K562 (cell line): ENCODE data around the gene ADK. TPM values are rescaled to one million over a fixed set of nuclear protein-coding genes. Genes with fewer than 3 reads are reported as not detected.
A peak's percentile ranks its signal among the peaks of the same experiment; 100 is the strongest.
"Not testable (repeated sequence)": the region's sequence is repeated elsewhere in the genome, so short reads cannot be mapped to it uniquely, and the experiment has no call there.

ENCODE experiments used
- ATAC-seq: fragments of 200-7000 bp; cut with Tn5 transposase; 3 replicates; pipeline ENCODE4 v1.9.1; 2020; ENCODE audit warnings: moderate library complexity
- BruUV-seq: library from RNA; stranded (reverse); fragments of 400-500 nt; replicated peaks from 2 replicates; lab custom pipeline; 2021; lab: Mats Ljungman, UMichigan
- CTCF ChIA-PET: fragments of 300-600 bp; formaldehyde crosslinking; extraction: SDS; loops from one replicate; lab custom pipeline; 2021; ENCODE audit warnings: low intra/inter-chr PET ratio; lab: Yijun Ruan, JAX
- POLR2A ChIA-PET: fragments of 300-600, 350-650 bp; sonication (Branson Sonifier 250); formaldehyde crosslinking; extraction: SDS; loops from one replicate; lab custom pipeline; 2021; ENCODE audit warnings: antibody characterized with exemption, inconsistent platforms; lab: Yijun Ruan, JAX
- DNase-seq, 4 experiments: peaks; one replicate each; pipeline versions ENCODE4 v3.0.0 to v3.0.0-alpha.2; 2011 to 2018; ENCODE audit warnings: low spot score in 3 of 4, mixed read lengths in 3 of 4; ENCODE audit errors: extremely low read depth in 1 of 4
- FAIRE-seq: peaks from 2 replicates; lab custom pipeline; 2011; peaks lifted over from hg19 to GRCh38; lab: Jason Lieb, UNC
- H2AFZ ChIP-seq: 2 replicates; pipeline ENCODE4 v1.6.0; 2011; ENCODE audit warnings: low read depth, low read length, control low read depth, inconsistent platforms
- H3K27ac ChIP-seq: fragments of 200-600 bp; 3 replicates; pipeline ENCODE4 v1.8.0; 2011; ENCODE audit warnings: low read depth, mild to moderate bottlenecking, control low read depth, inconsistent platforms, low read length, moderate library complexity, mixed read lengths; ENCODE audit errors: extremely low read depth
- H3K27me3 ChIP-seq, 2 experiments: fragments of 300-600 bp in 1 of 2; 2 replicates in 1 of 2; 3 replicates in 1 of 2; pipeline versions ENCODE4 v1.6.0 to v1.8.0; 2011; ENCODE audit warnings: inconsistent platforms in 2 of 2, low read length in 2 of 2, mild to moderate bottlenecking in 1 of 2, mixed read lengths in 1 of 2, moderate library complexity in 1 of 2; ENCODE audit not compliant: control insufficient read depth in 2 of 2, insufficient read depth in 2 of 2
- H3K36me3 ChIP-seq: fragments of 300-600 bp; 3 replicates; pipeline ENCODE4 v1.8.0; 2011; ENCODE audit warnings: mild to moderate bottlenecking, low read length, inconsistent platforms; ENCODE audit not compliant: control insufficient read depth, insufficient read depth
- H3K4me1 ChIP-seq, 2 experiments: fragments of 200-600 bp in 1 of 2; replicated peaks in 1 of 2; 2 replicates in 1 of 2; 3 replicates in 1 of 2; pipeline versions ENCODE4 v1.5.1 to v1.8.0; 2011; ENCODE audit warnings: inconsistent platforms in 2 of 2, low read length in 2 of 2, mild to moderate bottlenecking in 1 of 2, mixed read lengths in 1 of 2, moderate library complexity in 1 of 2; ENCODE audit not compliant: control insufficient read depth in 2 of 2, insufficient read depth in 2 of 2
- H3K4me2 ChIP-seq: 2 replicates; pipeline ENCODE4 v1.6.1; 2011; ENCODE audit warnings: low read length, control low read depth, inconsistent platforms, mixed read lengths; ENCODE audit not compliant: insufficient read depth
- H3K4me3 ChIP-seq: fragments of 200-600 bp; sonication (generic), shearing (Covaris generic); 2 replicates; pipeline ENCODE4 v1.5.1; 2016; ENCODE audit warnings: control low read depth, inconsistent platforms
- H3K79me2 ChIP-seq: fragments of 200-600 bp; 3 replicates; pipeline ENCODE4 v1.8.0; 2011; ENCODE audit warnings: low read length, inconsistent platforms; ENCODE audit not compliant: control insufficient read depth, insufficient read depth
- H3K9ac ChIP-seq, 2 experiments: 2 replicates each; pipeline versions ENCODE4 v1.6.0 to v1.6.1; 2011; ENCODE audit warnings: low read depth in 2 of 2, low read length in 2 of 2, control low read depth in 1 of 2, inconsistent platforms in 1 of 2, mild to moderate bottlenecking in 1 of 2, mixed read lengths in 1 of 2; ENCODE audit not compliant: insufficient read depth in 1 of 2
- H3K9me1 ChIP-seq: one replicate; pipeline ENCODE4 v1.6.0; 2011; ENCODE audit warnings: inconsistent platforms, mild to moderate bottlenecking, low read length, moderate library complexity; ENCODE audit not compliant: control insufficient read depth, insufficient read depth
- H3K9me3 ChIP-seq: replicated peaks from 2 replicates; pipeline ENCODE4 v1.5.1; 2011; ENCODE audit warnings: low read depth, low read length, inconsistent platforms; ENCODE audit not compliant: control insufficient read depth, insufficient read depth
- H4K20me1 ChIP-seq: replicated peaks from 2 replicates; pipeline ENCODE4 v1.6.1; 2011; ENCODE audit warnings: low read length, inconsistent platforms, mixed read lengths; ENCODE audit not compliant: control insufficient read depth, insufficient read depth
- ZNF431 ChIP-seq: sonication (generic); formaldehyde crosslinking; IDR thresholded peaks from 2 replicates; pipeline ENCODE4 v1.8.0; 2022; ENCODE audit warnings: mild to moderate bottlenecking, missing genetic modification reagents
- ZNF766 ChIP-seq: fragments of 200-800 bp; sonication (Bioruptor generic); conservative IDR thresholded peaks from 2 replicates; pipeline ENCODE4 v1.6.1; 2016; ENCODE audit warnings: missing genetic modification characterization, missing compliant biosample characterization
- WGBS: fragments of 100-300 bp; shearing (Covaris generic); methylation state at CpG from one replicate; pipeline ENCODE4 v1.1.6; 2016; ENCODE audit warnings: low coverage, mixed read lengths; ENCODE audit not compliant: insufficient coverage; ENCODE audit errors: missing lambda C conversion rate; 5-methylcytosine and 5-hydroxymethylcytosine counted together
- in situ Hi-C: fragments of 300-500 bp; cut with MboI; formaldehyde crosslinking; loops from 4 replicates; pipeline ENCODE4 v1.15.0; 2018; ENCODE audit warnings: inconsistent platforms, mixed read lengths
- intact Hi-C: fragments of 100-400 bp; cut with micrococcal nuclease; formaldehyde crosslinking; loops from 2 replicates; pipeline ENCODE4 v1.14.2; 2022
- polyA plus RNA-seq, 8 experiments: library from polyadenylated mRNA; depleted of rRNA in 4 of 8; stranded (reverse) in 5 of 8; unstranded in 3 of 8; fragments of >200 nt; fragmentation: Nextera tagmentation in 2 of 8; fragmentation: Illumina TruSeq in 1 of 8; extraction: Ambion mirVana in 2 of 8; extraction: Trizol in 1 of 8; gene quantifications; 2 replicates each; pipeline versions ENCODE4 v1.2.1 to v1.2.3, GENCODE V29; 2011 to 2014; ENCODE audit warnings: inconsistent platforms in 1 of 8, missing spikeins in 1 of 8
- total RNA-seq, 7 experiments: library from RNA; depleted of rRNA in 6 of 7; stranded (reverse); fragments of >200 nt in 6 of 7; fragmentation: Illumina TruSeq in 2 of 7; extraction: Trizol in 2 of 7; gene quantifications; 2 replicates each; pipeline versions ENCODE4 v1.2.1 to v1.2.3, GENCODE V29; 2011 to 2021; ENCODE audit warnings: low replicate concordance in 1 of 7
- TF ChIP-seq, protein P1 (sequence below): sonication (generic); formaldehyde crosslinking; IDR thresholded peaks from 2 replicates; pipeline ENCODE4 v1.8.1; 2023; ENCODE audit warnings: mild to moderate bottlenecking, missing genetic modification reagents

ADK gene
- total and polyA plus RNA-seq, 9 of the 15 experiments (the other 6 are each of a cell fraction or from before 2014, with no cell fraction given) = 54.2 to 97.8 (median 73.6) TPM

DNA sequence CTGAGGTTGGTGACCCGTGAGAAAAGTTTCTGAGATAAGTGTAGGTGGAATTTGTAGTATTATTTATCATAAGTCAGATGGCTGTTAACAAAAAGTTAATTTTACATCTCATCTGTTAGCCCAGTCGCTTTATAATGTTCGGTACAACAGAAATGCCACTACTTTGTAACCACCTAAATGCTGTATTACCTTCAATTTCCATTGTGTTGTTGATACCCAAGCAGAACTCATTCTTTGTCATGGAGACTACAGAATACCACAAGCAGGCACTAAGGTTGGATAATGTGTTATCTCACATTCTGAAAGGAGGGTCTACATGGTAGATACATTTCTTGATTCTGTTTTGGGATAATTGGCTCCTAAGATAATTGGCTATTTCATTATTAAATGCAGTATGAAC is 425.6 kb downstream of the ADK start (continued):
- TF ChIP-seq, protein P1, sequence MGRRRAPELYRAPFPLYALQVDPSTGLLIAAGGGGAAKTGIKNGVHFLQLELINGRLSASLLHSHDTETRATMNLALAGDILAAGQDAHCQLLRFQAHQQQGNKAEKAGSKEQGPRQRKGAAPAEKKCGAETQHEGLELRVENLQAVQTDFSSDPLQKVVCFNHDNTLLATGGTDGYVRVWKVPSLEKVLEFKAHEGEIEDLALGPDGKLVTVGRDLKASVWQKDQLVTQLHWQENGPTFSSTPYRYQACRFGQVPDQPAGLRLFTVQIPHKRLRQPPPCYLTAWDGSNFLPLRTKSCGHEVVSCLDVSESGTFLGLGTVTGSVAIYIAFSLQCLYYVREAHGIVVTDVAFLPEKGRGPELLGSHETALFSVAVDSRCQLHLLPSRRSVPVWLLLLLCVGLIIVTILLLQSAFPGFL (CRISPR knock-in tag) = no peak

DNA sequence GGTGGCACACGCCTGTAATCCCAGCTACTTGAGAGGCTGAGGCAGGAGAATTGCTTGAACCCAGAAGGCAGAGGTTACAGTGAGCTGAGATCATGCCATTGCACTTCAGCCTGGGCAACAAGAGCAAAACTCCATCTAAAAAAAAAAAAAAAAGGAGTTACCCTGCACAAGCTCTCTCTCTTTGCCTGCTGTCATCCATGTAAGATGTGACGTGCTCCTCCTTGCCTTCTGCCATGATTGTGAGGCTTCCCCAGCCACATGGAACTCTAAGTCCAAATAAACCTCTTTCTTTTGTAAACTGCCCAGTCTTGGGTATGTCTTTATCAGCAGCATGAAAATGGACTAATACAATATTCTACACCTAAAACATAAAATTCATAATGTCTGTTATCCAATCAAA is 429.4 kb downstream of the ADK start:
- ATAC-seq, H3K4me3 ChIP-seq, in situ Hi-C loops, FAIRE-seq, H3K4me2 ChIP-seq, BruUV-seq, H3K4me1 ChIP-seq, H3K36me3 ChIP-seq, H2AFZ ChIP-seq, H3K9me3 ChIP-seq, H3K27me3 ChIP-seq: not testable (repeated sequence)
- POLR2A ChIA-PET = interaction anchor here (0.6 kb wide), 1 partner anchor 21 kb away, joined by 3 read pairs; no protein-coding TSS in a partner anchor
- WGBS = 88% methylated on average over 2 of the region's 2 CpGs
- TF ChIP-seq ZNF431 (CRISPR knock-in tag) (peak; percentile 94), ZNF766 (CRISPR knock-in tag) (0 out of 2 replicates have a peak, but pooled peaks have one; percentile 31)
- TF ChIP-seq, all 486 proteins: peak for 2; not testable (repeated sequence) for 484
- CTCF ChIA-PET = interaction anchor here (0.6 kb wide), 1 partner anchor 50 kb away, joined by 4 read pairs; no protein-coding TSS in a partner anchor
- intact Hi-C loops, H4K20me1 ChIP-seq, H3K79me2 ChIP-seq, H3K27ac ChIP-seq, DNase-seq, H3K9me1 ChIP-seq, H3K9ac ChIP-seq: not testable (repeated sequence)
